Measurements from ENCODE around the gene GRIK1. TPM values are rescaled to one million over a fixed set of nuclear protein-coding genes. Genes with fewer than 3 reads are reported as not detected.

GRIK1 gene
- total RNA-seq, 1 experiment from 2014 or later: not detected

GRCh38 chr21:29789393-29789792 lies 150.4 kb downstream of the GRIK1 start:
- H3K36me3 Mint-ChIP-seq (ENCODE audit: insufficient read depth, unreplicated experiment): no peaks in the 10 kb centered on the region
- Histone ChIP-seq H3K36me3 (ENCODE audit: control insufficient read depth, insufficient read depth, low read length) (no peaks in the 10 kb centered on the region), H3K4me3 (ENCODE audit: low read depth, low read length) (no peak overlapping the region), H3K4me1 (no peaks in the 10 kb centered on the region), H3K9me3 (no peaks in the 10 kb centered on the region), H3K27me3 (replicated peaks; ENCODE audit: control insufficient read depth, insufficient read depth, low read length) (no peaks in the 10 kb centered on the region; the same call in 1 of the 2 replicates)
- POLR2A ChIA-PET: no interaction called here
- H3K4me1 Mint-ChIP-seq (ENCODE audit: low read depth, unreplicated experiment): peaks cover 8% of the 10 kb centered on the region
- no peak overlapping the region for H3K27ac Mint-ChIP-seq (ENCODE audit: unreplicated experiment)
- no TSS peak for BruUV-seq (replicated peaks)
- no peak overlapping the region for H3K4me3 Mint-ChIP-seq (ENCODE audit: unreplicated experiment)
- no peak for DNase-seq
- no peaks in the 10 kb centered on the region for H3K9me3 Mint-ChIP-seq (ENCODE audit: unreplicated experiment)
- CTCF ChIA-PET: no interaction called here
- intact Hi-C loops (cut with micrococcal nuclease; ENCODE audit: unreplicated experiment): no loop called here
- peaks cover 12% of the 10 kb centered on the region for H3K27me3 Mint-ChIP-seq (ENCODE audit: insufficient read depth, unreplicated experiment)
- TF ChIP-seq CTCF (IDR thresholded peaks at IDR 0.05; ENCODE audit: insufficient read depth in 1 of 2, low read depth in 1 of 2, low read length in 1 of 2, severe bottlenecking in 1 of 2, unreplicated experiment in 1 of 2): no peak

DNA sequence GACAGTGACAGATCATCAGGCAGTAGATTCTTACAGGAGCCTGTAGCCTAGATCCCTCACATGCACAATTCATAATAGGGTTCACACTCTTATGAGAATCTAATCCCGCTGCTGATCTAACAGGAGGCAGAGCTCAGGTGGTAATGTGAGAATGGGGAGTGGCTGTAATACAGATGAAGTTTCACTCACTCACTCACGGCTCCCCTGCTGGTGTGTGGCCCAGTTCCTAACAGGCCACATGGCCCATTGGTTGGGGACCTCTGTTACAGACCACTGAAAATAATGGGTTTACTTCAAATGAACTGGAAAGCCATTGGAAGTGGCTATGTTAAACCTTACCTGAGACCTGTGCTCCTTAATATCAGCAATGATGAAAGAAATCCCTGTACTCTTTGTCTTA lies 151.0 kb downstream of the GRIK1 start:
- no peaks in the 10 kb centered on the region; the same call in 1 of the 2 replicates for H3K27me3 ChIP-seq (replicated peaks; ENCODE audit: control insufficient read depth, insufficient read depth, low read length)
- H3K9me3 Mint-ChIP-seq (ENCODE audit: unreplicated experiment): no peaks in the 10 kb centered on the region
- ChIA-PET POLR2A (no interaction called here), CTCF (no interaction called here)
- no peaks in the 10 kb centered on the region for H3K36me3 Mint-ChIP-seq (ENCODE audit: insufficient read depth, unreplicated experiment)
- peaks cover 12% of the 10 kb centered on the region for H3K27me3 Mint-ChIP-seq (ENCODE audit: insufficient read depth, unreplicated experiment)
- H3K4me1 Mint-ChIP-seq (ENCODE audit: low read depth, unreplicated experiment): peaks cover 8% of the 10 kb centered on the region
- H3K4me3 Mint-ChIP-seq (ENCODE audit: unreplicated experiment): no peak overlapping the region
- H3K27ac Mint-ChIP-seq (ENCODE audit: unreplicated experiment): no peak overlapping the region
- H3K9me3 ChIP-seq: no peaks in the 10 kb centered on the region
- H3K36me3 ChIP-seq (ENCODE audit: control insufficient read depth, insufficient read depth, low read length): no peaks in the 10 kb centered on the region
- no TSS peak for BruUV-seq (replicated peaks)
- TF ChIP-seq CTCF (IDR thresholded peaks at IDR 0.05; ENCODE audit: insufficient read depth in 1 of 2, low read depth in 1 of 2, low read length in 1 of 2, severe bottlenecking in 1 of 2, unreplicated experiment in 1 of 2): no peak
- no peak for DNase-seq
- no peak overlapping the region for H3K4me3 ChIP-seq (ENCODE audit: low read depth, low read length)
- H3K4me1 ChIP-seq: no peaks in the 10 kb centered on the region
- intact Hi-C loops (cut with micrococcal nuclease; ENCODE audit: unreplicated experiment): no loop called here

DNA sequence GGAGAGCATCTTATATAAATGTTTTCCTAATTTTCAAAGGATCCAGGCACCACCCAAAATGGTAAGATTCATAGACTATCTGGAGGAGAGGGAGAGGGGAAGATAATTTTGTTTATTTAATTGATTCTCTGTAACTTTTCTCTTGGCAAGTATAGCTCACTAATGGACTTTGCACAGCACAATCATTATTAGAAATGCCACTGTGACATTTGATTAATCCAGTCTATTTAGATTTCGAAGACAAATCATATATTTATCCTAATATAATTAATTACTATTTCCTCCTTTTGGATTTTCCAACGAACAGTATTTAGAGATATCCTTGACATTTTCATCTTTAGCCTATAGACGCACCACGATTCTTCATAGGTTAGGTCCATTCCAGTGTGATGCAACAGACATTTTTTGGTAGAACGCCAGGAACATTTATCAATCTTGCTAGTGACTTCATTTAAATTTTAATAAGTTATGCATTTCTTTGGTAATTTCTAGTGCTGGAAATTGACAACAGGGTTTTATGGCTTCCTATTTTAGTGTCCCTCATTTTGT lies 152.4 kb downstream of the GRIK1 start:
- Histone ChIP-seq H3K36me3 (ENCODE audit: control insufficient read depth, insufficient read depth, low read length) (no peaks in the 10 kb centered on the region), H3K27me3 (replicated peaks; ENCODE audit: control insufficient read depth, insufficient read depth, low read length) (no peaks in the 10 kb centered on the region; the same call in 1 of the 2 replicates), H3K4me1 (no peaks in the 10 kb centered on the region), H3K9me3 (no peaks in the 10 kb centered on the region), H3K4me3 (ENCODE audit: low read depth, low read length) (no peak overlapping the region)
- peaks cover 12% of the 10 kb centered on the region for H3K27me3 Mint-ChIP-seq (ENCODE audit: insufficient read depth, unreplicated experiment)
- BruUV-seq (replicated peaks): no TSS peak
- H3K36me3 Mint-ChIP-seq (ENCODE audit: insufficient read depth, unreplicated experiment): no peaks in the 10 kb centered on the region
- no peak for TF ChIP-seq CTCF (IDR thresholded peaks at IDR 0.05; ENCODE audit: insufficient read depth in 1 of 2, low read depth in 1 of 2, low read length in 1 of 2, severe bottlenecking in 1 of 2, unreplicated experiment in 1 of 2)
- no peak for DNase-seq
- ChIA-PET POLR2A (no interaction called here), CTCF (no interaction called here)
- intact Hi-C loops (cut with micrococcal nuclease; ENCODE audit: unreplicated experiment): no loop called here
- peaks cover 8% of the 10 kb centered on the region for H3K4me1 Mint-ChIP-seq (ENCODE audit: low read depth, unreplicated experiment)
- no peaks in the 10 kb centered on the region for H3K9me3 Mint-ChIP-seq (ENCODE audit: unreplicated experiment)
- H3K27ac Mint-ChIP-seq (ENCODE audit: unreplicated experiment): no peak overlapping the region
- H3K4me3 Mint-ChIP-seq (ENCODE audit: unreplicated experiment): no peak overlapping the region

All from Caco-2 (cell line).